GM18951 (cell line): ENCODE measurements around the gene AVP.
"Not testable (repeated sequence)": the region's sequence is repeated elsewhere in the genome, so short reads cannot be mapped to it uniquely, and the experiment has no call there.

Experiments
- POLR2A ChIP-seq: IDR thresholded peaks from 4 replicates; pipeline ENCODE4 v1.6.1; 2011; ENCODE audit warnings: mild to moderate bottlenecking; ENCODE audit not compliant: insufficient read length, insufficient read depth; ENCODE audit errors: extremely low read depth
- in situ Hi-C: fragments of 300-500 bp; cut with MboI; formaldehyde crosslinking; loops from one replicate; pipeline ENCODE4 v1.12.0; 2022; ENCODE audit warnings: low sequenced_read_pairs, mixed read lengths, inconsistent platforms; ENCODE audit not compliant: unreplicated experiment

The AVP gene

DNA sequence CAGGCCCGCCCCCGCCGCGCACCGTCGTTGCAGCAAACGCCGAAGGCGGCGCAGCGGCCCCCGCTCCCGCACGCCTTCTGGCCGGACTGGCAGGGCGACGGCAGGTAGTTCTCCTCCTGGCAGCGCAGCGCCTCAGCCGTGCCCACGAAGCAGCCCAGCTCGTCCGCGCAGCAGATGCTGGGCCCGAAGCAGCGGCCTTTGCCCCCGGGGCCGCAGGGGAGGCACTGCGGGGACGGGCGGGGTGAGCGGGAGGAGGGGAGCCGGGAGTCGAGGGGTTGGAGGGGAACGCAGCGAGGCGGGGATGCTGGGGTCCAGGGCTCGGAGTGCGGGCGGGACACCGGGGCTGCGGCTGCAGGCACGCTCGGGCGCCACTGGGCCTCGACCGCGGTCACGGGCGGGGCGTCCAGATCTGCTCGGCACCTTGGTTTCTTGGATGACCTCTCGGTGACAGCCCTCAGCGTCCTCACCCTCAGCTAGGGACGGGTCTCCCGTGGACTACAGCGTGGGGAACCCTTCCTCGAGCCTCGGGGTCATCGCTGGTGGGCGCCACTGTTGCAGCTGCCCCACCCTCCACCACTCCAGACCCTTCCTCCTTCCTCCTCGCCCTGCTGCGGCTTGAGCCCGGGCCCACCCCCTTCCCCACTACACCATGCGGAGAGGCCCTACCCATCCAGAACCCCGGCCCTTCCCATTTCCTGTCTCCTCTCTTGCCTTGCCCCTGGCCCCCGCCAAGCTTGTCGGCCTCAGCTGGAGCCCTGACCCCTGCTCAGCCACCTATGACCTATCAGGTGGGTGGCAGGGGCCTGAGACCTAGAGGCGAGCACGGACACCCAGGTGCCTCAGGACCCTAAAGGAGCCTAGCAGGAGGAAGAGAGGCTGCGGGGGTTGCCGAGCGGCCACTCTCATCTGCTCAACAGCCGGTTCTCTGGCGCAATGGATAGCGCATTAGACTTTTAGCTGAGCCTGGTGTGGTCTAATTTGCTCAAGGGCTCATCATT is 1.3 kb downstream of the AVP start:
- no peak for TF ChIP-seq POLR2A
- in situ Hi-C loops: no loop called here

DNA sequence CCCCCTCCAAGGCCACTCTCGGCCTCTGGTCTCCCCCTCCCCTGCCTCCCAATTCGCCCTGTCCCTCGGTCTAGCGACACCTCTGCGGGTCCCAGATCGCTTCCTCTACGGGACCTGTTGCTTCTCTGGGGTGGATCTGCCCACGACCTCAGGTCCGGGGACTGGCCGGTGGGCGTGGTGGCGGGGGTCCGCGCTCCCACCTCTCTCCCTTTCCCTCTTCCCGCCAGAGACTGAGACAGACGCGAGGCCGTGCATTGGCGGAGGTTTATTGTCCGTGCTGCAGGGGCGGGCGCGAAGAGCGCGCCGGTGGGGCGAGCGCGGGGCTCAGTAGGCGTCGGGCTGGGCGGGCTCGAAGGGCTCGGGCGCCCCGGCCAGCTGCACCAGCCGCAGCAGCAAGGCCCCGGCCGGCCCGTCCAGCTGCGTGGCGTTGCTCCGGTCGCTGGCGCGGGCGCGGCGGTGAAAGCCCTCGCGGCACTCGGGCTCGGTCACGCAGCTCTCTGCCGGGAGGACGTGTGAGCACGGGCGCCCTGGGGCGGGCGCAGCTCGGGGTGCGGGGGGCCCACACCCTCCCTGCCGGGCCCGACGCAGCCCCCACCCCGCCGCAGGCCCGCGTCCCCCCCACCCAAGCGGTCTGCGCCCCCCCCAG is 2.1 kb downstream of the AVP start:
- no peak for TF ChIP-seq POLR2A
- in situ Hi-C loops: no loop called here

DNA sequence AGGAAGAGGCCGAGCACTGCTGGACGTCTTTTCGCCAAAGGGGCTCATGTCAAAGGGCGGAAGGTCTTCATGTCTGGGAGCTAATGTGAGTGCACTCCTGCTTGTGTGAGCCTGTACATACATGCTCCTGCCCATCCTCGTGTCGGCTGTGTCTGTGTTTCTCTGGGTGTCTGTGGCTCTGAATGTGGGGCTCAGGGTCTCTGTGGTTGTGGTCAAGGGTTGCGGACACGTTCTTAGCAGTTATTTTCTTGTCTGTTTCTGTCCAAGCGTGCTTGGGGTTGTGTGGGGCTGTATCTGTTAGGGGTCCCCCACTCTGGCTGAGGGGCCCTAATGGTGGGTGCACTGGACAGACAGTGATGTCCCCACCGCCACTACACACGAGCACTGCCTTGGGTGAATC is 2.9 kb downstream of the AVP start:
- no peak for TF ChIP-seq POLR2A
- in situ Hi-C loops: no loop called here

DNA sequence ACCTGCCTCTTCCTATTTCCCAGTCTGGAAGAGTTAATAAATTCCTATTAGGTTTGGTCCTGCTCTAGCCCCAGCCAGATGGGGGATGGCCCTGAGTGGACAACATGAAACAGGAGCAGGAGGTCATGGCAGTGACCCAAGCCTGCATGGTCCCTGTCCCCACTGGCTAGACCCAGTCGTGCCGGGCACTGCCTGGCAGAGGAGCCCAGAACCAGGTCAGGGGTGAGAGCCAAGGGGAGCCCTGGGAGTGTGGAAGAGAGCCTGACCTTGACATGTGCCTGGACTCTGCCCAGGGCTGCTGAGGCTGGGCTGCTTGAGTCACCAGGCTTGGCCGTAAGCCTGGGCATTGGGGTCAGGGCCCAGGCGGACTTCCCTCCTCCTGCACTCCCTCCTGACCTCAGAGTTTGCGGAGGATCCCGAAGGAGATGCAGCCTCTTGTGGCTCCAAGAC is 3.6 kb downstream of the AVP start:
- in situ Hi-C loops: no loop called here

DNA sequence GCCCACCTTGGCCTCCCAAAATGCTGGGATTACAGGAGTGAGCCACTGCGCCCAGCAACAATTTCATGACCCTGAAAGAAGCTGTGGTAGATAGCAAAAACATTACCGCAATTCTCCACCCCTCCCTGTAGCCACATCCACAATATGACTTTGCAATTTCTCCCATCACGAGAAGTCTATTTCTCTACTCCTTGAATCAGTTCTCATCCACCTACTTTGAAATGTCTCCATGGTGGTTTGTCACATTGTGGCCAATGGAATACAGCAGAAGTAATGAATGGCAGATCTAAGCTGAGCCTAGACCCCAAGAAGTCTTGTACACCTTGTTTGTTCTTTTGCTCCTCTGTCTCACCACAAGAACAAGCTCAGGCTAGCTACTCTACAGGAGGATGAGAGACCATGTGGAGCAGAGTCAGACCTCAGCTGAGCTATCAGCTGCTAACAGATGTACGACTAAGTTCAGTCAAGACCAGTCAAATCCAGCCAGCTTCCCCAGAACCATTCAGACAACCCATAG is 6.8 kb downstream of the AVP start:
- in situ Hi-C loops: no loop called here
- TF ChIP-seq POLR2A: no peak

More for the DNA sequence above, 3.6 kb downstream of the AVP start:
- no peak for TF ChIP-seq POLR2A

DNA sequence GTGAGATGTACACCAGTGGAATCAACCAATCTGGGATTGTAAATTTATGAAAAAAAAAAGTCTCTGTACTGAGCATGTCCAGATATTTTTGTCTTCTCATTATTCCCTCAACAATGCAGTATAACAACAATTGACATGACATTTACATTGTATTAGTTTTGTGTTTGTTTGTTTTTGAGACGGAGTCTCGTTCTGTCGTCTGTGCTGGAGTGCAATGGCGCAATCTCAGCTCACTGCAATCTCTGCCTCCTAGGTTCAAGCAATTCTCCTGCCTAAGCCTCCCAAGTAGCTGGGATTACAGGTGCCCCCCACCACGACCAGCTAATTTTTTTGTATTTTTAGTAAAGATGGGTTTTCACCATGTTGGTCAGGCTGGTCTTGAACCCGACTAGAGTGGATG is 9.2 kb downstream of the AVP start:
- in situ Hi-C loops: not testable (repeated sequence)

DNA sequence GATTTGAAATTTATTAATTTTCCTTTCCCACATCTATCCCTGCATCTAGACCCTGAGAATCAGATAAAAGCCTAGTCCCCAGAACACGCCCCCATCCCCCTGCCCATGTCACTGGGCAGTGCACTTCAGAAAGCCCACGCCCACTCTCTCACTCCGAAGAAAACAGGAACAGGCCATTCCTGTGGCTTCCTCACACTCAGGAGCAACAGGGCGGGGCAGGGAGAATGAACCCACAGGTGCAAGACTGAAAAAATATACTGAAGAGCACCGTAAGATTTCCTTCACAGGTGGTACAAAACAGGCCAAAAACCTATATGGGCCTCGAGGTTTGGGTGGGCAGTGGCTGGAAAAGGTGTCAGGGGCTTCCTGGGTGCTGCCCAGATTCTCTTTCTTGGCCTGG is 9.7 kb downstream of the AVP start:
- in situ Hi-C loops: loop anchor here (25.0 kb wide), 1 partner anchor 237 kb away; no protein-coding TSS in a partner anchor
- no peak for TF ChIP-seq POLR2A

DNA sequence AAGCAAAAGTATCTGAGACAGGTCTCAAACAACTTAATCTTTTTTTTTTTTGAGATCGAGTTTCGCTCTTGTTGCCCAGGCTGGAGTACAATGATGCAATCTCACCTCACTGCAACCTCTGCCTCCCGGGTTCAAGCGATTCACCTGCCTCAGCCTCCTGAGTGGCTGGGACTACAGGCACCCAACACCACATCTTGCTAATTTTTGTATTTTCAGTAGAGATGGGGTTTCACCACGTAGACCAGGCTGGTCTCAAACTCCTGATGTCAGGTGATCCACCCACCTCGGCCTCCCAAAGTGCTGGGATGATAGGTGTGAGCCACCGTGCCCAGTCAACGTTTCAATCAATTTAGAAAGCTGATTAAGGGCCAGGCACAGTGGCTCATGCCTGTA is 11.3 kb downstream of the AVP start:
- in situ Hi-C loops: loop anchor here (25.0 kb wide), 1 partner anchor 239 kb away; no protein-coding TSS in a partner anchor

DNA sequence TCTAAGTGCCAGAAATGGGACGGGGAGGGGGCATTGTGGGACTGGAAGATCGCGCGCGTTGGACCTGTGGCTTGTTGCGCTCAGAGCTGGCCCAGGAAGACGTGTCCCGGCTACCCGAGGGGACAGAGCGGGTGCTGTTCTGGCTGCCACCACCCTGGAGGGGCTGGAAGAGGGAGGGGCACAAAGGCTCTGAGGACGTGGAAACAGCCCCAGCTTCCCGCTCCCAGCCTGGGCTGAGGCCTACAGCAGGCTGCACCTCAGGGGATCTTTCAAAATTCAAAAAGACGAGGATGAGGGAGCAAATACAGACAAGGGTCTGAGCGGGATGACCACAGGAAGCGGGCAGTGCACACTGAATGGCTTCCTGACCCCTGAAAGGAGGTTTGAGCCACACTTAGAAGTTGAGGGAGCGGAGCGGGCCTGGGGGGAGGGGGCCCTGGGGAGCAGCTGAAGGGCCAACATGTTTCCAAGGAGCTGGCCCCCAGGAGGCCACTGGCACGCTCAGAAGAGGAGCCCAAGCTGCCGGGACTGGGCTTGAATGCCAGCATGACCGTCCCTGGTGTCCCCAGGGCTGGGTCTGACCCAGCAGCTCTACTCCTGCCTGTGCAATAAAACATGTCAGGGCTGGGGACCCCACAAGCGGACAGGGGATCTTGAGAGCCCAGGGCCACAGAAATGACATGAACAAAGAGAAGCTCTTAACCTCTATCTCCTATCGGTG is 11.8 kb downstream of the AVP start:
- TF ChIP-seq POLR2A: no peak
- in situ Hi-C loops: loop anchor here (25.0 kb wide), 1 partner anchor 240 kb away; no protein-coding TSS in a partner anchor

DNA sequence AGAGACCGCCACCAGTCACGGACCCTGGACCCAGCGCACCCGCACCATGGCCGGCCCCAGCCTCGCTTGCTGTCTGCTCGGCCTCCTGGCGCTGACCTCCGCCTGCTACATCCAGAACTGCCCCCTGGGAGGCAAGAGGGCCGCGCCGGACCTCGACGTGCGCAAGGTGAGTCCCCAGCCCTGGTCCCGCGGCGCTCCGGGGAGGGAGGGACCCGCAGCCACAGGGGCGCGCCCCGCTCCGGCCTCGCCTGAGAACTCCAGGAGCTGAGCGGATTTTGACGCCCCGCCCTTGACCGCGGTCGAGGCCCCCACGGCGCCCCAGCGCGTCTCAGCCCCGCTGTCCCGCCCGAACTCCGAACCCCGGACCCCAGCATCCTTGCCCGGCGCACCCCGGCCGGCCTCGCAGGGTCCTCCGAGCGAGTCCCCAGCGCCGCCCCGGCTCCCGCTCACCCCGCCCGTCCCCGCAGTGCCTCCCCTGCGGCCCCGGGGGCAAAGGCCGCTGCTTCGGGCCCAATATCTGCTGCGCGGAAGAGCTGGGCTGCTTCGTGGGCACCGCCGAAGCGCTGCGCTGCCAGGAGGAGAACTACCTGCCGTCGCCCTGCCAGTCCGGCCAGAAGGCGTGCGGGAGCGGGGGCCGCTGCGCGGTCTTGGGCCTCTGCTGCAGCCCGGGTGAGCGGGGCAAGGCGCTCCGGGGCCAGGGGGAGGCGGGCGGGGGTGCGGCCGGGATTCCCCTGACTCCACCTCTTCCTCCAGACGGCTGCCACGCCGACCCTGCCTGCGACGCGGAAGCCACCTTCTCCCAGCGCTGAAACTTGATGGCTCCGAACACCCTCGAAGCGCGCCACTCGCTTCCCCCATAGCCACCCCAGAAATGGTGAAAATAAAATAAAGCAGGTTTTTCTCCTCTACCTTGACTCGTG is 12.7 kb downstream of the AVP start, which contains the start of gene OXT:
Gene OXT, plus strand, starts transcription at position 11 of the 920 bp plus-strand sequence. Its CDS starts 36 bp downstream, at position 47.
- no peak for TF ChIP-seq POLR2A
- in situ Hi-C loops: loop anchor here (25.0 kb wide), 1 partner anchor 240 kb away; no protein-coding TSS in a partner anchor

DNA sequence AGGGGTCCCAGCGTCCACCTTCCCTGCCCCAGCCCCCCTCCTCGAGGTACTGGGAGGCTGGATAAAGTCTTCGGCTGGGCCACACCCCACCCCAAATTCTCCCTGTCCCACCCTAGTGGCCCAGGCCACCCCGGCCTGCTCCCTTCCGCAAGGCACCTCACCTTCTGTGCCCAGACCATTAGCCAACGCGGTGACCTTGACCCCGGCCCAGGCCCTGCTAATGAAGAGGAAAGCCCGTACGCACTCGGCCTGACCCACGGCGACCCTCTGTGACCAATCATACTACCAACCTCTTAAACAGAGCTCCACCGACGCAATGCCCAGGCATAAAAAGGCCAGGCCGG is 13.3 kb downstream of the AVP start:
- in situ Hi-C loops: loop anchor here (25.0 kb wide), 1 partner anchor 241 kb away; no protein-coding TSS in a partner anchor
- no peak for TF ChIP-seq POLR2A

DNA sequence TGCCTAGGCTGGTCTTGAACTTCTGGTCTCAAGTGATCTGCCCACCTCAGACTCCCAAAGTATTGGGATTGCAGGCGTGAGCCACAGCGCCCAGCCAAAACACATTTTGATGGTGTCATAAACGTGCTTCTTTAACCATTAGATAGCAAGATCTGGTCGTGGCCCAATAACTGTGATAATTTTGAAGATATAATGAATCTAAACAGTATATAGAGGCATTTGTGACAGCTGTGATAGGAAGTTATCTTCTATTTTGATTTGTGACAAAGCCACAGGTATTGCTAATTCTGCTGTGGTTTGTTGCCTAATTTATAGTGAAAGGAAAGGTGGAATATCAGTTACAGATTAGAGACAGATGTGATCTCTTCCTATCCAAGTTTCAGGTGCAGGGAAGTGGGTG is 13.8 kb downstream of the AVP start:
- no peak for TF ChIP-seq POLR2A
- in situ Hi-C loops: loop anchor here (25.0 kb wide), 1 partner anchor 242 kb away; no protein-coding TSS in a partner anchor
